Gastroesophageal sphincter (tissue), 3 donors: ENCODE results near the gene HK3.

Source experiments
- POLR2AphosphoS5 ChIP-seq: sonication (generic); formaldehyde crosslinking; IDR thresholded peaks from one replicate; pipeline ENCODE4 v1.6.1; 2017; ENCODE audit warnings: antibody characterized with exemption
- TF ChIP-seq, protein P1 (sequence below), 4 experiments: fragments of 200-600 bp in 2 of 4; fragments of 450-650 bp in 2 of 4; sonication (generic) in 1 of 4; IDR thresholded peaks; one replicate each; pipeline ENCODE4 v1.5.1; 2017 to 2019; ENCODE audit warnings: antibody characterized with exemption in 4 of 4, mild to moderate bottlenecking in 2 of 4, moderate library complexity in 2 of 4

DNA sequence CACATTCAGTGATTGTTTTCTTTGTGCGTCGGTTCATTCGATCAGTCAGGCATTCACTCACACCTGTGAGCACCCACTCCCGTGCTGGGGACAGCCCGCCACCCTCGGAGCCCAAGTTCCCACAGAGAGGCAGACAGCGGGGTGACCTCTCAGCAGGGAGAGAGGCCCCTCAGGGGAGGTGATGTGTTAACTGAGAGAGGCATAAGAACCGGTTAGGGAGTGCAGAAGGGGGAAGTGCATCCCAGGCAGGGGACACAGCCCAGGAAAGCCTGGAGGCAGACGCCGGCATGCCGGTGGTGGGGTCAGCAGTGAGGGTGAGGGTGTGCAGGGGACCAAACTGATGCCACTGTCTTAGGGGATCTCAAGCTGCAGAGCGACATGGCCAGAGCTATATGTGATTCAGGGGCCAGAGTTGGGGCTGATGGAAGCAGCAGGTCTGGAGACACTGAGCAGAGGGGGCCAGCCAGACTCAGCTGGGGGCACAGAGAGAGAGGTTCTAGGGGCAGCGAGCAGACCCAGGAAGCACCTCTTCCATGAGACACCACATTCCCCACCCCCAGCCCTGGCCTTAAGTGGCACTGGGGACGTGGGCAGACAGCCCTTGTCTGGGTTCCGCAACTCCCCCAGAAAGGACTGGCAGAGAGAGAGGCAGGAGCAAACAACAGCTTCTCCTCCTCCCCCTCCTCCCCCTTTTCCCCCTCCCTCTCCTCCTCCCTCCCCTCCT, 35.9 kb downstream of the HK3 start:
- TF ChIP-seq, protein P1, sequence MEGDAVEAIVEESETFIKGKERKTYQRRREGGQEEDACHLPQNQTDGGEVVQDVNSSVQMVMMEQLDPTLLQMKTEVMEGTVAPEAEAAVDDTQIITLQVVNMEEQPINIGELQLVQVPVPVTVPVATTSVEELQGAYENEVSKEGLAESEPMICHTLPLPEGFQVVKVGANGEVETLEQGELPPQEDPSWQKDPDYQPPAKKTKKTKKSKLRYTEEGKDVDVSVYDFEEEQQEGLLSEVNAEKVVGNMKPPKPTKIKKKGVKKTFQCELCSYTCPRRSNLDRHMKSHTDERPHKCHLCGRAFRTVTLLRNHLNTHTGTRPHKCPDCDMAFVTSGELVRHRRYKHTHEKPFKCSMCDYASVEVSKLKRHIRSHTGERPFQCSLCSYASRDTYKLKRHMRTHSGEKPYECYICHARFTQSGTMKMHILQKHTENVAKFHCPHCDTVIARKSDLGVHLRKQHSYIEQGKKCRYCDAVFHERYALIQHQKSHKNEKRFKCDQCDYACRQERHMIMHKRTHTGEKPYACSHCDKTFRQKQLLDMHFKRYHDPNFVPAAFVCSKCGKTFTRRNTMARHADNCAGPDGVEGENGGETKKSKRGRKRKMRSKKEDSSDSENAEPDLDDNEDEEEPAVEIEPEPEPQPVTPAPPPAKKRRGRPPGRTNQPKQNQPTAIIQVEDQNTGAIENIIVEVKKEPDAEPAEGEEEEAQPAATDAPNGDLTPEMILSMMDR (IDR thresholded peaks at IDR 0.05), result no peak
- no peak for TF ChIP-seq POLR2AphosphoS5
